Activated effector memory CD4-positive, alpha-beta T cell treated with Interleukin-2 at 50 U/mL for 16 hours (primary cell): Measurements from ENCODE around the gene ITPKC.

ENCODE experiments used
- DNase-seq: peaks from one replicate; pipeline ENCODE4 v3.0.0-alpha.2; 2020

The ITPKC gene

GRCh38 chr19:40716482-40717324 lies at the start of gene ITPKC, which contains the start of gene COQ8B:
Gene ITPKC, plus strand, starts transcription at chr19:40717112. Its CDS starts 24 bp downstream, at chr19:40717136.
Gene COQ8B, minus strand, starts transcription at chr19:40716886. Its CDS starts 2,254 bp downstream, at chr19:40714632.
- peak; percentile 98 for DNase-seq

GRCh38 chr19:40667602-40668001 lies 49.3 kb upstream of the ITPKC start:
- DNase-seq: no peak

GRCh38 chr19:40668991-40669614 lies 47.8 kb upstream of the ITPKC start:
- no peak for DNase-seq

- DNase-seq: no peak
These were observed 45.5 kb upstream of the ITPKC start for GRCh38 chr19:40671404-40671803.

GRCh38 chr19:40672038-40672437 lies 44.9 kb upstream of the ITPKC start:
- no peak for DNase-seq

GRCh38 chr19:40672573-40673299 lies 44.2 kb upstream of the ITPKC start:
- DNase-seq: no peak

- DNase-seq: no peak
These were observed 43.5 kb upstream of the ITPKC start for GRCh38 chr19:40673397-40673796.

- DNase-seq: no peak
These were observed 42.6 kb upstream of the ITPKC start for GRCh38 chr19:40674291-40674690.

- DNase-seq: no peak
These were observed 39.8 kb upstream of the ITPKC start for GRCh38 chr19:40677156-40677555.

- no peak for DNase-seq
These were observed 35.9 kb upstream of the ITPKC start for GRCh38 chr19:40681039-40681438.

GRCh38 chr19:40682431-40682964 lies 34.4 kb upstream of the ITPKC start:
- no peak for DNase-seq

GRCh38 chr19:40683437-40683836 lies 33.5 kb upstream of the ITPKC start:
- DNase-seq: no peak

GRCh38 chr19:40684280-40684679 lies 32.6 kb upstream of the ITPKC start:
- no peak for DNase-seq

- DNase-seq: no peak
These were observed 31.8 kb upstream of the ITPKC start for GRCh38 chr19:40685016-40685526.

GRCh38 chr19:40685563-40685962 lies 31.3 kb upstream of the ITPKC start:
- no peak for DNase-seq

GRCh38 chr19:40686882-40687524 lies 29.9 kb upstream of the ITPKC start:
- DNase-seq: no peak

- no peak for DNase-seq
These were observed 29.3 kb upstream of the ITPKC start for GRCh38 chr19:40687525-40688016.

GRCh38 chr19:40688309-40688708 lies 28.6 kb upstream of the ITPKC start:
- no peak for DNase-seq

GRCh38 chr19:40688987-40689338 lies 27.9 kb upstream of the ITPKC start:
- DNase-seq: no peak

GRCh38 chr19:40689339-40690049 lies 27.4 kb upstream of the ITPKC start:
- no peak for DNase-seq

- no peak for DNase-seq
These were observed 26.7 kb upstream of the ITPKC start, which contains the start of gene NUMBL for GRCh38 chr19:40690050-40690692. Gene NUMBL, minus strand, starts transcription at chr19:40690651. Its CDS starts 168 bp downstream, at chr19:40690483.
